H1 (cell line): ENCODE data around the gene INPP5B. TPM values are rescaled to one million over a fixed set of nuclear protein-coding genes. Genes with fewer than 3 reads are reported as not detected.

ENCODE experiments used
- ASH2L ChIP-seq: fragments of 200-600, 300-600 bp; sonication (generic); IDR thresholded peaks from one replicate; pipeline ENCODE4 v1.7.1; 2017; ENCODE audit warnings: low read length
- CHD7 ChIP-seq: fragments of 300-600 bp; sonication (generic); IDR thresholded peaks from 2 replicates; pipeline ENCODE4 v1.7.1; 2012; ENCODE audit warnings: low read length, moderate library complexity, mild to moderate bottlenecking, inconsistent platforms; ENCODE audit not compliant: insufficient replicate concordance
- CTCF ChIP-seq, 3 experiments: IDR thresholded peaks; 1 replicate in 2 of 3; 2 replicates in 1 of 3; pipeline versions ENCODE4 v1.5.1 to v1.6.1; 2011; ENCODE audit warnings: low read length in 3 of 3, mild to moderate bottlenecking in 3 of 3, inconsistent platforms in 2 of 3, low read depth in 1 of 3, moderate library complexity in 1 of 3; ENCODE audit not compliant: insufficient read depth in 1 of 3; ENCODE audit errors: control extremely low read depth in 1 of 3
- POLR2AphosphoS5 ChIP-seq: IDR thresholded peaks from 2 replicates; pipeline ENCODE4 v1.6.1; 2011; ENCODE audit warnings: low read depth, low read length
- RBBP5 ChIP-seq: IDR thresholded peaks from 2 replicates; pipeline ENCODE4 v1.7.1; 2012; ENCODE audit warnings: low read depth, mild to moderate bottlenecking, inconsistent platforms, low read length, moderate library complexity, borderline replicate concordance
- SIRT6 ChIP-seq: IDR thresholded peaks from one replicate; pipeline ENCODE4 v1.7.1; 2012; ENCODE audit warnings: low read length, inconsistent platforms
- SP2 ChIP-seq: IDR thresholded peaks from 2 replicates; pipeline ENCODE4 v1.6.1; 2012; ENCODE audit warnings: mild to moderate bottlenecking, low read length, inconsistent platforms
- USF2 ChIP-seq: IDR thresholded peaks from 2 replicates; pipeline ENCODE4 v1.6.1; 2011; ENCODE audit warnings: low read length, improper control_type of control experiment
- polyA plus RNA-seq, 7 experiments: library from polyadenylated mRNA; depleted of rRNA in 3 of 7; stranded (reverse) in 5 of 7; unstranded in 2 of 7; fragments of >200 nt in 5 of 7; fragments of 200-250 nt in 2 of 7; gene quantifications; 1 replicate in 5 of 7; 2 replicates in 1 of 7; 4 replicates in 1 of 7; pipeline versions ENCODE4 v1.2.1 to v1.2.3, GENCODE V29; 2011 to 2013; ENCODE audit warnings: missing spikeins in 2 of 7, mixed read lengths in 2 of 7
- total RNA-seq: library from RNA; stranded (reverse); fragmentation: NEBNext Ultra II Directional; extraction: Animal tissue kit (Norgen Biotek cat#: 25700); gene quantifications from 2 replicates; pipeline ENCODE4 v1.2.1, GENCODE V29; 2021

The INPP5B gene
- total and polyA plus RNA-seq, 2 of the 8 experiments (the other 6 are each of a cell fraction or from before 2014, with no cell fraction given) = 14.0 to 23.7 TPM

- TF ChIP-seq SIRT6 (no peak), ASH2L (no peak), POLR2AphosphoS5 (no peak), CTCF (IDR thresholded peaks at IDR 0.05; ENCODE audit: control extremely low read depth in 1 of 3, insufficient read depth in 1 of 3, low read depth in 1 of 3, low read length in 3 of 3) (no peak), USF2 (no peak), SP2 (no peak), RBBP5 (no peak), CHD7 (no peak)
Observed at GRCh38 chr1:37883671-37884070, 63.2 kb downstream of the INPP5B start (continued).
